Hepatocyte (in vitro differentiated cells): ENCODE data around the gene MEF2C. TPM values are rescaled to one million over a fixed set of nuclear protein-coding genes. Genes with fewer than 3 reads are reported as not detected.
A peak's percentile ranks its signal among the peaks of the same experiment; 100 is the strongest.

Experiments
- DNase-seq: peaks from one replicate; pipeline ENCODE4 v3.0.0-alpha.2; 2016; ENCODE audit warnings: low spot score
- H2AFZ ChIP-seq: fragments of 200-600 bp; sonication (generic); 2 replicates; pipeline ENCODE4 v1.6.0; 2016; ENCODE audit warnings: antibody characterized with exemption, mild to moderate bottlenecking
- H3K27ac ChIP-seq: fragments of 200-600 bp; sonication (generic); 2 replicates; pipeline ENCODE4 v1.5.1; 2016; ENCODE audit warnings: mild to moderate bottlenecking
- H3K27me3 ChIP-seq: fragments of 200-600 bp; sonication (generic); 2 replicates; pipeline ENCODE4 v1.6.1; 2016
- H3K36me3 ChIP-seq: fragments of 200-600 bp; sonication (generic); replicated peaks from 2 replicates; pipeline ENCODE4 v1.5.1; 2016; ENCODE audit warnings: low read depth; ENCODE audit not compliant: insufficient read depth
- H3K4me1 ChIP-seq: fragments of 200-600 bp; sonication (generic); 2 replicates; pipeline ENCODE4 v1.5.1; 2016; ENCODE audit warnings: mild to moderate bottlenecking, moderate library complexity; ENCODE audit not compliant: insufficient read depth
- H3K4me2 ChIP-seq: fragments of 200-600 bp; sonication (generic); 2 replicates; pipeline ENCODE4 v1.6.0; 2016
- H3K4me3 ChIP-seq: fragments of 200-600 bp; sonication (generic); 2 replicates; pipeline ENCODE4 v1.5.1; 2016; ENCODE audit warnings: mild to moderate bottlenecking
- H3K79me2 ChIP-seq: fragments of 200-600 bp; sonication (generic); 2 replicates; pipeline ENCODE4 v1.6.0; 2017; ENCODE audit warnings: mild to moderate bottlenecking
- H3K9me2 ChIP-seq: fragments of 200-600 bp; sonication (generic); replicated peaks from 2 replicates; pipeline ENCODE4 v1.6.0; 2017; ENCODE audit warnings: mild to moderate bottlenecking; ENCODE audit not compliant: insufficient read depth
- H3K9me3 ChIP-seq: fragments of 200-600 bp; sonication (generic); 2 replicates; pipeline ENCODE4 v1.5.1; 2016; ENCODE audit warnings: low read depth, mild to moderate bottlenecking
- H4K20me1 ChIP-seq: fragments of 200-600 bp; sonication (generic); 2 replicates; pipeline ENCODE4 v1.6.0; 2016; ENCODE audit warnings: mild to moderate bottlenecking; ENCODE audit not compliant: insufficient read depth, poor library complexity, severe bottlenecking
- EZH2 ChIP-seq: fragments of 200-600 bp; sonication (generic); IDR thresholded peaks from 2 replicates; pipeline ENCODE4 v1.6.1; 2016; ENCODE audit warnings: antibody characterized with exemption, mild to moderate bottlenecking, borderline replicate concordance
- EZH2phosphoT487 ChIP-seq: fragments of 200-600 bp; sonication (generic); IDR thresholded peaks from one replicate; pipeline ENCODE4 v1.6.1; 2018; ENCODE audit warnings: antibody characterized with exemption, mild to moderate bottlenecking, low read depth, moderate library complexity; ENCODE audit not compliant: unreplicated experiment, severe bottlenecking
- WGBS: methylation state at CpG from one replicate; pipeline ENCODE4 v1.1.6; 2016; ENCODE audit warnings: low lambda C conversion rate; ENCODE audit errors: missing lambda C conversion rate; 5-methylcytosine and 5-hydroxymethylcytosine counted together
- polyA plus RNA-seq: library from polyadenylated mRNA; unstranded; fragments of >200 nt; fragmentation: Nextera tagmentation; extraction: Ambion mirVana; gene quantifications from 2 replicates; pipeline ENCODE4 v1.2.1, GENCODE V29; 2016
- total RNA-seq: library from RNA; depleted of rRNA; stranded (reverse); fragments of >200 nt; gene quantifications from 2 replicates; pipeline ENCODE4 v1.2.3, GENCODE V29; 2014
- TF ChIP-seq, protein P1 (sequence below): fragments of 200-600 bp; sonication (generic); IDR thresholded peaks from 2 replicates; pipeline ENCODE4 v1.5.1; 2016; ENCODE audit warnings: antibody characterized with exemption, mild to moderate bottlenecking; ENCODE audit not compliant: poor library complexity

MEF2C gene
- total and polyA plus RNA-seq, 2 experiments from 2014 or later = 5.9 to 14.6 TPM

DNA sequence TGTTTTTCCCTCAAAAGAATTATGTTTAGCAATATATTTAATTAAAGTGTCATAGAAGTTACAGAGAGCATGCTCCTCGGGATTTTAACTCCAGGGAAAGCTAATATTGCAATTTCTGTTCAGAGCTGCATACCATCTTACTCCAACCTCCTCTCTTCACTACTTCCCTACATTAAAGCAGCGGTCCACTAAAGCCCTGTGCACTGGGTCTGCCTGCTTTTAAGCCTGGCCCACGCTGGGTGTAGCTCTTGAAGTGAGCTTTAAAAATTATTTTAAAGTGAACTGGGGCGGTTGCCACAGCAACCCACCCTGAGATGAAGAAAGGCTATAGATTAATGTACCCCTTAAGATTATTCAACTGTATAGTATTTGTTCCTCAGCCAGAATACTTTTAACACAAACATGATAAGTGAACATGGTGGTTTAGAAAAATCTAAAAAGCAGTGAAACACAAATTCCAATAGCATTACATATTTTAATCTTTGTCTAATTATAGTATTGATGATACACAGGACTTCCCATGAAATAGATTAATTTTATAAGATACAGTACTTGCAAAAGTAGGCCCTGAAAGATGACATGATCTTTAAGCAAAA, 3.9 kb upstream of the MEF2C start:
- Histone ChIP-seq H3K9me2 (no peaks in the 10 kb centered on the region), H3K4me3 (no peak overlapping the region), H3K79me2 (no peaks in the 10 kb centered on the region), H3K27ac (no peak overlapping the region), H3K9me3 (no peaks in the 10 kb centered on the region), H2AFZ (no peak overlapping the region), H3K4me2 (no peak overlapping the region), H3K27me3 (peaks cover 17% of the 10 kb centered on the region), H3K4me1 (no peaks in the 10 kb centered on the region), H3K36me3 (no peaks in the 10 kb centered on the region), H4K20me1 (no peaks in the 10 kb centered on the region)
- WGBS = 85% methylated on average over 4 of the region's 4 CpGs
- TF ChIP-seq, protein P1, sequence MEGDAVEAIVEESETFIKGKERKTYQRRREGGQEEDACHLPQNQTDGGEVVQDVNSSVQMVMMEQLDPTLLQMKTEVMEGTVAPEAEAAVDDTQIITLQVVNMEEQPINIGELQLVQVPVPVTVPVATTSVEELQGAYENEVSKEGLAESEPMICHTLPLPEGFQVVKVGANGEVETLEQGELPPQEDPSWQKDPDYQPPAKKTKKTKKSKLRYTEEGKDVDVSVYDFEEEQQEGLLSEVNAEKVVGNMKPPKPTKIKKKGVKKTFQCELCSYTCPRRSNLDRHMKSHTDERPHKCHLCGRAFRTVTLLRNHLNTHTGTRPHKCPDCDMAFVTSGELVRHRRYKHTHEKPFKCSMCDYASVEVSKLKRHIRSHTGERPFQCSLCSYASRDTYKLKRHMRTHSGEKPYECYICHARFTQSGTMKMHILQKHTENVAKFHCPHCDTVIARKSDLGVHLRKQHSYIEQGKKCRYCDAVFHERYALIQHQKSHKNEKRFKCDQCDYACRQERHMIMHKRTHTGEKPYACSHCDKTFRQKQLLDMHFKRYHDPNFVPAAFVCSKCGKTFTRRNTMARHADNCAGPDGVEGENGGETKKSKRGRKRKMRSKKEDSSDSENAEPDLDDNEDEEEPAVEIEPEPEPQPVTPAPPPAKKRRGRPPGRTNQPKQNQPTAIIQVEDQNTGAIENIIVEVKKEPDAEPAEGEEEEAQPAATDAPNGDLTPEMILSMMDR = no peak
- no peak for TF ChIP-seq EZH2phosphoT487
- TF ChIP-seq EZH2 = no peak
- DNase-seq = no peak

DNA sequence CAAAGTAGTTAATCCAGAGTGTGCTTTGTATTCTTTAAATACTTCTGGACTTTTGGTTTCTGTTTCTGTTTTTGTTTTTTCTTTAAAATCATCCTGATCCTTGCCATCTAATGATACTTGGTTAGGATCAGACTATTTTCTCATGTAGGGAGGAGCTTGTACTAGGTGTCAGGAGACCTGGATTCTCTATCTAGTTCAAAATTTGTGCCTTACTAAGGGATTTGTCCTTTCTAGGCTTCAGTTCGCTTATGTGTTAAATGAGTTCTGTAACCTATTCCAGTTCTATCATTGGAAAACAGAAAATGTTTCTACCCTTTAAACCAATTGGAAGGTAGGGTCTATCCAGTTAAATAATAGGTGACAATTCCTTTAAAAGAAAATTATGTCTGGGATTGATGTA, 3.3 kb upstream of the MEF2C start:
- no peak overlapping the region for H2AFZ ChIP-seq
- no peaks in the 10 kb centered on the region for H3K79me2 ChIP-seq
- H3K4me2 ChIP-seq = no peak overlapping the region
- WGBS = 91% methylated on average over 1 of the region's 1 CpG
- H4K20me1 ChIP-seq = no peaks in the 10 kb centered on the region
- no peaks in the 10 kb centered on the region for H3K9me2 ChIP-seq
- DNase-seq = no peak
- TF ChIP-seq EZH2 (no peak), EZH2phosphoT487 (no peak)
- TF ChIP-seq, protein P1 = no peak
- no peaks in the 10 kb centered on the region for H3K4me1 ChIP-seq
- H3K27me3 ChIP-seq = peaks cover 17% of the 10 kb centered on the region
- H3K9me3 ChIP-seq = no peaks in the 10 kb centered on the region
- no peak overlapping the region for H3K27ac ChIP-seq
- H3K36me3 ChIP-seq = no peaks in the 10 kb centered on the region
- no peak overlapping the region for H3K4me3 ChIP-seq

DNA sequence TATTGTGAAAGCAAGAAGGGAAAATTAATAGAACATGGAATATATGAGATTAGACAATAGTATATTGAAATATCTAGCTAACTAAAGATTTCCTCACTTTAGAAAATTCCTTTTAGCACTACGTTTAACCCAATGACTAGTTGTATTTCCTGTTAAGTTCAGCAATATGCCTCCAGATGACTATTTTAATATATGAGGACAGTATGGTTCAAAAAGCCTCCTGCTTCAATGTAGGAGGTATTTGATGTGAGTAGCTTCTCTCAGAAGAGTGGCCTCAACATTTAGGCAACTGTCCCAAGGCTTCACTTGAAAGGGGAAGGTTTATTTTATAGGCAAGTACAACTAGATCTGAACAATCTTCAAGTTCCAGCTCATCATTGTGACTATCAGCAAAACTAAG, 2.0 kb upstream of the MEF2C start:
- no peaks in the 10 kb centered on the region for H3K36me3 ChIP-seq
- peak overlapping the region; percentile 74 for H3K4me3 ChIP-seq
- no peaks in the 10 kb centered on the region for H4K20me1 ChIP-seq
- H3K79me2 ChIP-seq = no peaks in the 10 kb centered on the region
- peaks cover 9% of the 10 kb centered on the region for H3K27me3 ChIP-seq
- peak overlapping the region; percentile 86 for H3K4me2 ChIP-seq
- no peaks in the 10 kb centered on the region for H3K4me1 ChIP-seq
- H3K27ac ChIP-seq = no peak overlapping the region
- H3K9me2 ChIP-seq = no peaks in the 10 kb centered on the region
- H3K9me3 ChIP-seq = no peaks in the 10 kb centered on the region
- TF ChIP-seq EZH2phosphoT487 (no peak), EZH2 (no peak)
- TF ChIP-seq, protein P1 = no peak
- DNase-seq = no peak
- WGBS = 69% methylated on average over 1 of the region's 1 CpG
- no peak overlapping the region for H2AFZ ChIP-seq

DNA sequence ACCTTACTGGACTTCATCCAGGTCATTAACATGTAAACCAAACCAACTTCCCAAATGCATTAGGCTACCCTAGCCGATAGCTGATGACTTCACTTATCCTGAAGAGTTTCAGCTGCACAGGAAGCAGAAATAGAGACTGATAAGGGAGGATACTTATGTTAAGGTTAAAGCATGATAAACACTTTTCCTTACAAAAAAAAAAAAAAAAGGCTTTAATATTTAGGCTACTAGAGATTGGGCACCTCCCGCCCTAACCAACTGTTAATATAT, 1.6 kb upstream of the MEF2C start:
- Histone ChIP-seq H3K4me2 (peak overlapping the region; percentile 86), H3K9me3 (no peaks in the 10 kb centered on the region), H3K27ac (no peak overlapping the region), H2AFZ (peak overlapping the region; percentile 66), H4K20me1 (no peaks in the 10 kb centered on the region), H3K4me3 (peak overlapping the region; percentile 74), H3K4me1 (no peaks in the 10 kb centered on the region), H3K36me3 (no peaks in the 10 kb centered on the region), H3K79me2 (no peaks in the 10 kb centered on the region), H3K27me3 (peaks cover 7% of the 10 kb centered on the region), H3K9me2 (no peaks in the 10 kb centered on the region)
- TF ChIP-seq EZH2 (no peak), EZH2phosphoT487 (no peak)
- TF ChIP-seq, protein P1 = no peak
- DNase-seq = no peak
- WGBS = 33% methylated on average over 2 of the region's 2 CpGs
